Coronary artery (tissue), 2 donors: ENCODE data around the gene TAF10.

Experiments used
- DNase-seq: peaks from one replicate; pipeline ENCODE4 v3.0.0-alpha.2; 2017; ENCODE audit warnings: low spot score
- H3K27ac ChIP-seq, 2 donors: fragments of 200-600 bp; sonication (generic); one replicate each; pipeline ENCODE4 v1.5.1; 2016 to 2019
- H3K4me3 ChIP-seq: fragments of 200-600 bp; sonication (generic); 2 replicates; pipeline ENCODE4 v1.5.1; 2016; ENCODE audit warnings: mild to moderate bottlenecking, moderate library complexity
- TF ChIP-seq, protein P1 (sequence below): fragments of 200-600 bp; sonication (generic); IDR thresholded peaks from one replicate; pipeline ENCODE4 v1.5.1; 2019; ENCODE audit warnings: antibody characterized with exemption

TAF10 gene

GRCh38 chr11:6565325-6565724 lies 46.7 kb downstream of the TAF10 start:
- Histone ChIP-seq H3K4me3 (no peak overlapping the region), H3K27ac (no peak overlapping the region)
- TF ChIP-seq, protein P1, sequence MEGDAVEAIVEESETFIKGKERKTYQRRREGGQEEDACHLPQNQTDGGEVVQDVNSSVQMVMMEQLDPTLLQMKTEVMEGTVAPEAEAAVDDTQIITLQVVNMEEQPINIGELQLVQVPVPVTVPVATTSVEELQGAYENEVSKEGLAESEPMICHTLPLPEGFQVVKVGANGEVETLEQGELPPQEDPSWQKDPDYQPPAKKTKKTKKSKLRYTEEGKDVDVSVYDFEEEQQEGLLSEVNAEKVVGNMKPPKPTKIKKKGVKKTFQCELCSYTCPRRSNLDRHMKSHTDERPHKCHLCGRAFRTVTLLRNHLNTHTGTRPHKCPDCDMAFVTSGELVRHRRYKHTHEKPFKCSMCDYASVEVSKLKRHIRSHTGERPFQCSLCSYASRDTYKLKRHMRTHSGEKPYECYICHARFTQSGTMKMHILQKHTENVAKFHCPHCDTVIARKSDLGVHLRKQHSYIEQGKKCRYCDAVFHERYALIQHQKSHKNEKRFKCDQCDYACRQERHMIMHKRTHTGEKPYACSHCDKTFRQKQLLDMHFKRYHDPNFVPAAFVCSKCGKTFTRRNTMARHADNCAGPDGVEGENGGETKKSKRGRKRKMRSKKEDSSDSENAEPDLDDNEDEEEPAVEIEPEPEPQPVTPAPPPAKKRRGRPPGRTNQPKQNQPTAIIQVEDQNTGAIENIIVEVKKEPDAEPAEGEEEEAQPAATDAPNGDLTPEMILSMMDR: no peak
- DNase-seq: no peak

DNA sequence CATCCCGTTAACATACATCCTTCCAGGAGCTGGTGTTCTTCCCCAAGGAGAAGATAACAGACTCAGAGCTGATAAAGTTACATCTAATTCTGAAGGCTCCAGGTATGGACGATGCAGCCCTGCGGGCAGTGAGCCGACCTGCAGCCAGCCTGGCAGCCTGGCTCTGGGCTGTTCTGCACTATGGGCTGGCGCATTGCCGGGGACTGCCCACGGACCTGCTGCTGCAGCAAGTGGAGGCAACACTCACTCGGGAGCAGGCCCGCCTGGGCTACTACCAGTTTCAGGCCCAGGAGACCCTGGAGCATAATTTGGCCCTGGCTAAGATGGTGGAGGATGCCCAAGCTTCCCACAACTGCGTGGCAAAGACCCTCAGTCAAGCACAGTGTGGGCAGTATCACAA lies 48.3 kb downstream of the TAF10 start:
- Histone ChIP-seq H3K27ac (no peak overlapping the region), H3K4me3 (no peak overlapping the region)
- TF ChIP-seq, protein P1: no peak
- no peak for DNase-seq

DNA sequence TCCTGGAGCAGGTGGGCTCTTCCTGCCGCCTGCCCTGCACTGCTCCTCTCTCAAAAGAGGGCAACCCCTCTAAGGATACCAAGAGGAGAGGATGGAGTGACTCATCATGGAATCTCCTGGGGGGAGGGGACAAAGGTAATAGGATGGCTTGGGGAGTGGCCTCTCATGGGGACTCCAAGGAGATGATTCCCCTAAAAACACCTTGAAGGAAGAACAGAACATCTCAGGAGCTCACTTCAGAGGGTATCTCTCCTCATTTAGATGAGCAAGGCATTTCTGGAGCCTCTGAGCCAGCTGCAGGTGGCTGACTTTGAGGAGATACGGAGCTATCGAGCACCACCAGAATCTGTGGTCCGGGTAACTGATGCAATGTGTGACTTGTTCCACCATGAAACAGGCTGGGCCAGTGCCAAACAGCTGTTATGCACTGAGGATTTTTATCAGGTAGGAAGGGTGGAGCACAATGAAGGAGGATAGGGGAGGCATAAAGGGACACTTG lies 48.8 kb downstream of the TAF10 start:
- Histone ChIP-seq H3K4me3 (no peak overlapping the region), H3K27ac (no peak overlapping the region)
- DNase-seq: no peak
- TF ChIP-seq, protein P1: no peak

DNA sequence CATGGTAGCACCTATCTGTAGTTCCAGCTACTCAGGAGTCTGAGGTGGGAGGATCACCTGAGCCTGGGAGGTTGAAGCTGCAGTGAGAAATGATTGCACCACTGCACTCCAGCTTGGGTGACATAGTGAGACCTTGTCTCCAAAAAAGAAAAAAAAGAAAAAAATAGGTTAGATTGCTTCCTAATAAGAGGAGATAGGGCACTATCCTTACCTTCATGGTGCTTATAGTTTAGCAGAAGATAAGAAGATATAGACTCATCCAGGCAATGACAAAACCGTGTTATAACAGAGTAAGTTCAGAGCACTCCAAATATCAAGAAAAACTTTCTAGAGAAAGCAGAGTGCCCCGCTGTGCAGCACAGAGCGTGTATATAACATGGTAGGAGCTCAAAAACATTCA lies 50.7 kb downstream of the TAF10 start:
- TF ChIP-seq, protein P1: no peak
- DNase-seq: no peak
- Histone ChIP-seq H3K4me3 (no peak overlapping the region), H3K27ac (no peak overlapping the region)
